NCI-H510A treated with DMSO at 0.1 percent for 48 hours (cell line): ENCODE data around the gene AZIN2.
"Not testable (repeated sequence)": the region's sequence is repeated elsewhere in the genome, so short reads cannot be mapped to it uniquely, and the experiment has no call there.

Experiments
- DNase-seq: peaks from one replicate; lab custom pipeline; 2025; lab: John Stamatoyannopoulos, UW

AZIN2 gene

GRCh38 chr1:33080885-33081553 lies at the start of gene AZIN2:
AZIN2 (plus strand) TSS chr1:33081153; CDS start chr1:33082250, 1,097 bp downstream.
- peak; percentile 98 for DNase-seq

GRCh38 chr1:33031506-33031905 lies 49.4 kb upstream of the AZIN2 start:
- no peak for DNase-seq

- no peak for DNase-seq
Observed at GRCh38 chr1:33032126-33032869, 48.7 kb upstream of the AZIN2 start.

- peak; percentile 26 for DNase-seq
Observed at GRCh38 chr1:33036051-33036525, 44.9 kb upstream of the AZIN2 start.

GRCh38 chr1:33036526-33037503 lies 44.1 kb upstream of the AZIN2 start, which contains the start of gene AK2:
AK2 (minus strand) TSS chr1:33036883; CDS start chr1:33036828, 55 bp downstream.
- peak; percentile 100 for DNase-seq

GRCh38 chr1:33039840-33040239 lies 41.1 kb upstream of the AZIN2 start:
- no peak for DNase-seq

GRCh38 chr1:33041026-33041425 lies 39.9 kb upstream of the AZIN2 start:
- DNase-seq: no peak

GRCh38 chr1:33042831-33043230 lies 38.1 kb upstream of the AZIN2 start:
- DNase-seq: no peak

GRCh38 chr1:33043267-33044092 lies 37.5 kb upstream of the AZIN2 start:
- DNase-seq: no peak

GRCh38 chr1:33045246-33045645 lies 35.7 kb upstream of the AZIN2 start:
- no peak for DNase-seq

- DNase-seq: peak; percentile 88
Observed at GRCh38 chr1:33045814-33046213, 35.1 kb upstream of the AZIN2 start.

- not testable (repeated sequence) for DNase-seq
Observed at GRCh38 chr1:33046234-33046633, 34.7 kb upstream of the AZIN2 start.

- DNase-seq: no peak
Observed at GRCh38 chr1:33047290-33047689, 33.7 kb upstream of the AZIN2 start.

- no peak for DNase-seq
Observed at GRCh38 chr1:33047839-33048305, 33.1 kb upstream of the AZIN2 start.

- DNase-seq: no peak
Observed at GRCh38 chr1:33048426-33048825, 32.5 kb upstream of the AZIN2 start.

- DNase-seq: no peak
Observed at GRCh38 chr1:33049371-33049770, 31.6 kb upstream of the AZIN2 start.

GRCh38 chr1:33050221-33051076 lies 30.5 kb upstream of the AZIN2 start:
- DNase-seq: no peak

GRCh38 chr1:33055210-33056008 lies 25.5 kb upstream of the AZIN2 start:
- DNase-seq: peak; percentile 84

GRCh38 chr1:33056426-33056825 lies 24.5 kb upstream of the AZIN2 start:
- DNase-seq: no peak
